ENCODE data around the gene STK10.
"Not testable (repeated sequence)": the region's sequence is repeated elsewhere in the genome, so short reads cannot be mapped to it uniquely, and the experiment has no call there.

The STK10 gene

DNA sequence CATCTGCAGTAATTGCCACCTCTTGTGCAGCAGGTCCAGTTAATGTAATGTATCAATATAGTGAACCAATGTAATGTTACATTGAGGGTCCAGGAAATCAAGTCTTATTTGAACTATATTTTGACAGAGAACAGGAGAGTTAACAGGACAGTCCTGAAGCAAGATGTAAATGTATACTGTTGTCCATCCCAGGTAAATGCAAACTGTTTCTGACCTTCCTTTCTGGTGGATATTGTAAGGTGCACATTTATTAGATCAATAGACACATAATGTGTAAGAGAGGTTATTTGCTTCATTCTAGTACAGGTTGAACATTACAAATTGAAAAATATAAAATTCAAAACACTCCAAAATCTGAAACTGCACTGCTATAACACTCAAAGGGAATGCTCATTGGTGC lies 158.1 kb downstream of the STK10 start:
- in situ Hi-C loops (cut with HindIII; ENCODE audit: low sequenced_read_pairs): no loop called here

GRCh38 chr5:172028167-172028566 lies 159.9 kb downstream of the STK10 start:
- in situ Hi-C loops (cut with HindIII; ENCODE audit: low sequenced_read_pairs): no loop called here

GRCh38 chr5:172020110-172020786 lies 167.8 kb downstream of the STK10 start:
- in situ Hi-C loops (cut with HindIII; ENCODE audit: low sequenced_read_pairs): not testable (repeated sequence)

- in situ Hi-C loops (cut with HindIII; ENCODE audit: low sequenced_read_pairs): no loop called here
These were observed 172.7 kb downstream of the STK10 start for GRCh38 chr5:172015346-172015745.

GRCh38 chr5:172010278-172010677 lies 177.7 kb downstream of the STK10 start:
- in situ Hi-C loops (cut with HindIII; ENCODE audit: low sequenced_read_pairs): no loop called here

- in situ Hi-C loops (cut with HindIII; ENCODE audit: low sequenced_read_pairs): no loop called here
These were observed 178.3 kb downstream of the STK10 start for GRCh38 chr5:172009536-172010270.

DNA sequence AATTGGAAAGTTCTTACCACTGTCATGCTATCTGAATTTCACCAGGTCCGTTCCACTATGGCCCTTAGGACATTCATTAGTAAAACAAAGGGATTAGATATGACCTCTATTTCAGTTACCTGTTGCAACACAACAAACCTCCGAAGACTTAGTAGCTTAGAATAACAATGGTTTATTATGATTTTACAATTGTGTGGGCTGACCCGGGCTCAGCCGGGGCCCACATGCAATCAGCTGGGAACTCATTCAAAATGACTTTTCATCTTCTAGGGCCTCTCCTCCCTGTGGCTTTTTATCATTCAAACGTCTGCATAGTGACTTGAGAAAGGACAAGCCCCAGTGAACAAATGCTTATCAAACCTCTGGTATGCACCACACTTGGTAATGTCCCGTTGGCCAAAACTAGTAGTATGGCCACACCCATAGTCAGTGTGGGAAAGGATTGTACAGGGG lies 179.3 kb downstream of the STK10 start:
- in situ Hi-C loops (cut with HindIII; ENCODE audit: low sequenced_read_pairs): no loop called here

- in situ Hi-C loops (cut with HindIII; ENCODE audit: low sequenced_read_pairs): no loop called here
These were observed 179.9 kb downstream of the STK10 start for GRCh38 chr5:172008111-172008455.

GRCh38 chr5:172007175-172008110 lies 180.6 kb downstream of the STK10 start:
- in situ Hi-C loops (cut with HindIII; ENCODE audit: low sequenced_read_pairs): no loop called here

GRCh38 chr5:172006321-172007174 lies 181.5 kb downstream of the STK10 start, which contains the start of gene FBXW11:
Gene FBXW11, minus strand, starts transcription at chr5:172006638. Its CDS starts 136 bp downstream, at chr5:172006502.
- in situ Hi-C loops (cut with HindIII; ENCODE audit: low sequenced_read_pairs): no loop called here

DNA sequence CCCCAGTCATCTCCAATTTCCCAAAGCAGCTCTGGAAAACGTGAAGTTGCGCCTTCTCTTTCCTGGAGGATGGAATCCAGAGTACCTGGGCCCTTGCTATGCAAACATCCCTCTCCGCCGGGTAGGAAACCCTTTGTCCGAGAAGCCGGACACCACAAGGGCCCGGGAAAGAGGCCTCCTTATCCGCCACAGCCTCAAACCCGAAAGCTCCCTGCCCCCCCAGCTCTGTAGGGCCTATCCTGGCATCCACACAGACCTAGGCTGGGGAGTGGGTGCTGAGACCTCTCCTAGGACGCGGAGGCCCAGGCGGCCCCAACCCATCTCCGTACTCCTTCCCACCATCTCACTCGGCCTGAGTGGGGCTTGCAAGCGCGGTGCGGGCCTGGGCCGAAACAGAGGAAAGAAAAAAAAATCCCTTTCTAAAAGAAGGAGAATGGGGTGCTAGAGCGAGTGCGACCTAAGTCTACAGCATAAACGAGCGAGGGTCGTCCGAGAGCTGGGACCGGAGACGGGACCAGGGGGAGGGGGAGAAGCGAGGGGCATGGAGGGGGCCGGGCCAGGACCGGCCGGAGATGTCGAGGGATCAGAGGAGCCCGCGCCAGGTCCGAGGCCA lies 182.2 kb downstream of the STK10 start:
- in situ Hi-C loops (cut with HindIII; ENCODE audit: low sequenced_read_pairs): no loop called here

DNA sequence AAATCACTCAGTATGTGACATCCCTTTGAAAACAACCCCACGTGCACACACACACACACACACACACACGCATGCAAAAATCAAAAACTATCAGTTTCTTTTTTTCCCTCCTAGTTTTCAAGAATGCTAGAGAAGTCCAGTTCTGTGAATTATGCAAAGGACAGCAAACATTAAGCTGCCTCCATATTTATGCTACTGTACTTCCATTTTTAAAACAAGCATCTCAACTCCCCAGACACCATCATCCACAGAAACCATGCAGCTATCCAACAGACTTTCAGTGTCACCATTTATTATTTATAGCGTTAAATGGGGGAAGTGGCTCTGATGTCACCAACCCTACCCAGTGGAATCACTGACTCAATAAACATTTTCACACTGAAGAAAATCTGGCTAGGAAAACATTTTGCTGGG lies 183.2 kb downstream of the STK10 start:
- in situ Hi-C loops (cut with HindIII; ENCODE audit: low sequenced_read_pairs): no loop called here

DNA sequence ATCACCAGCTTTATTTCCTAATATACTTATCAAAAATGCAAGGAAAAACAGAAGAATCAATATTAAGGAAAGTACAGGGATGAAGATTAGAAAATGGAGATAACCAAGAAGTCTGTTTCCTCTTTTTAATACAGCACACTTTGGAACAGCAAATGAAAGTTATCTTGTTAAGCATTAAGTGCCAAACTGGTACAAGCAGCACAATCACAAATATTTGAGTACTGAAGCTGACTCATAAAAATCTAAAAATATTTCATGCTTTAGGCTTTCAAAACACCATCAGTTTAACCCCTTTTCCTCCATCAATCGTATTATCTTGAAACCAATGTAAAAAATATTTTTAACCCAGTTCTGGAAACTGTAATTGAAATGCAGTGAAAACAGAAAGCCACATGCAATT lies 184.3 kb downstream of the STK10 start:
- in situ Hi-C loops (cut with HindIII; ENCODE audit: low sequenced_read_pairs): no loop called here

GRCh38 chr5:172002840-172003512 lies 185.0 kb downstream of the STK10 start:
- in situ Hi-C loops (cut with HindIII; ENCODE audit: low sequenced_read_pairs): no loop called here

GRCh38 chr5:172002310-172002709 lies 185.7 kb downstream of the STK10 start:
- in situ Hi-C loops (cut with HindIII; ENCODE audit: low sequenced_read_pairs): no loop called here

GRCh38 chr5:171999877-172000276 lies 188.1 kb downstream of the STK10 start:
- in situ Hi-C loops (cut with HindIII; ENCODE audit: low sequenced_read_pairs): loop anchor here (5.0 kb wide), 2 partner anchors 82 to 88 kb away; no protein-coding TSS in a partner anchor

DNA sequence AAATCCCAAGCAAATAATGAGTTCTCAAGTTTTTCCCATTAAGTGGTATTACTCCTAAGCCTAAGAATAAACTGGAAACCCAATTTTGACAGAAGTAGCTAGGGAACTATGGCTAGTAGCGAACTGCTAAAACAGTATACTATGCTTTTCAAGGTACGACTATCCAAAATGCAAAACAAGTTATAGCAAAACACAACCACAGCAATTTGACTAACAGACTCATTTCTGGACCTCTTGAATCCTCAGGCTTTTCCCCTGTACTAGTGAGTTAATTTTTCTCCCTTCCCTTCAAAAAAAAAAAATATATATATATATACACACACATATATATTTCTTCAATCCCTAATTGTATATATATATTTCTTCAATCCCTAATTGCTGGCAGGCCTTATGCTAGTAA lies 188.9 kb downstream of the STK10 start:
- in situ Hi-C loops (cut with HindIII; ENCODE audit: low sequenced_read_pairs): loop anchor here (5.0 kb wide), 2 partner anchors 83 to 87 kb away; no protein-coding TSS in a partner anchor

- in situ Hi-C loops (cut with HindIII; ENCODE audit: low sequenced_read_pairs): loop anchor here (5.0 kb wide), 2 partner anchors 85 kb away; no protein-coding TSS in a partner anchor
These were observed 191.0 kb downstream of the STK10 start for GRCh38 chr5:171997011-171997410.

- in situ Hi-C loops (cut with HindIII; ENCODE audit: low sequenced_read_pairs): no loop called here
These were observed 195.2 kb downstream of the STK10 start for GRCh38 chr5:171992813-171993212.

Data from endothelial cell of hepatic sinusoid (primary cell).